ENCODE measurements around the gene HAPSTR1.
A peak's percentile ranks its signal among the peaks of the same experiment; 100 is the strongest.
"Not testable (repeated sequence)": the region's sequence is repeated elsewhere in the genome, so short reads cannot be mapped to it uniquely, and the experiment has no call there.

Gene HAPSTR1

GRCh38 chr16:9090960-9091866, at the start of gene HAPSTR1:
Gene HAPSTR1, plus strand, starts transcription at chr16:9091644. Its CDS starts 401 bp downstream, at chr16:9092045.
- DNase-seq (ENCODE audit: low read depth), result peak; percentile 99
- TF ChIP-seq CTCF (IDR thresholded peaks at IDR 0.05; ENCODE audit: low read depth, low read length, missing control alignments), result no peak
- H3K4me3 ChIP-seq (ENCODE audit: low read depth, low read length), result peak within 1 kb of the TSS; percentile 73

- no peak for TF ChIP-seq CTCF (IDR thresholded peaks at IDR 0.05; ENCODE audit: low read depth, low read length, missing control alignments)
- DNase-seq (ENCODE audit: low read depth), result no peak
- no peak overlapping the region for H3K4me3 ChIP-seq (ENCODE audit: low read depth, low read length)
Observed at GRCh38 chr16:9042533-9042932, 48.9 kb upstream of the HAPSTR1 start.

GRCh38 chr16:9042964-9043680, 48.3 kb upstream of the HAPSTR1 start:
- no peak overlapping the region for H3K4me3 ChIP-seq (ENCODE audit: low read depth, low read length)
- no peak for TF ChIP-seq CTCF (IDR thresholded peaks at IDR 0.05; ENCODE audit: low read depth, low read length, missing control alignments)
- no peak for DNase-seq (ENCODE audit: low read depth)

GRCh38 chr16:9045562-9045961, 45.9 kb upstream of the HAPSTR1 start:
- not testable (repeated sequence) for DNase-seq (ENCODE audit: low read depth); H3K4me3 ChIP-seq (ENCODE audit: low read depth, low read length)

- DNase-seq (ENCODE audit: low read depth), result no peak
- no peak for TF ChIP-seq CTCF (IDR thresholded peaks at IDR 0.05; ENCODE audit: low read depth, low read length, missing control alignments)
- H3K4me3 ChIP-seq (ENCODE audit: low read depth, low read length), result no peak overlapping the region
Observed at GRCh38 chr16:9046667-9047055, 44.8 kb upstream of the HAPSTR1 start.

GRCh38 chr16:9047689-9048301, 43.6 kb upstream of the HAPSTR1 start:
- no peak for TF ChIP-seq CTCF (IDR thresholded peaks at IDR 0.05; ENCODE audit: low read depth, low read length, missing control alignments)
- H3K4me3 ChIP-seq (ENCODE audit: low read depth, low read length), result no peak overlapping the region
- no peak for DNase-seq (ENCODE audit: low read depth)

- no peak for DNase-seq (ENCODE audit: low read depth)
- no peak overlapping the region for H3K4me3 ChIP-seq (ENCODE audit: low read depth, low read length)
- TF ChIP-seq CTCF (IDR thresholded peaks at IDR 0.05; ENCODE audit: low read depth, low read length, missing control alignments), result no peak
Observed at GRCh38 chr16:9048302-9048700, 43.1 kb upstream of the HAPSTR1 start.

All from GM12864 (cell line).